Measurements from ENCODE around the gene RDH13.
"Not testable (repeated sequence)": the region's sequence is repeated elsewhere in the genome, so short reads cannot be mapped to it uniquely, and the experiment has no call there.

Gene RDH13

GRCh38 chr19:55063492-55063843 is 520 bp upstream of the RDH13 start:
- H3K4me1 ChIP-seq (ENCODE audit: control insufficient read depth in 1 of 2, insufficient read depth in 2 of 2, low read length in 2 of 2), result peaks cover 0 to 5% of the 10 kb centered on the region in 2 donors
- peak overlapping the region in 1 of 2 donors; percentile 34 for H3K4me3 ChIP-seq (ENCODE audit: low read depth in 1 of 2, low read length in 2 of 2)
- no peaks in the 10 kb centered on the region for H3K9me3 ChIP-seq (ENCODE audit: control insufficient read depth in 1 of 2, low read length in 2 of 2)
- H3K9ac ChIP-seq (ENCODE audit: low read depth in 1 of 2, low read length in 2 of 2), result no peak overlapping the region
- no peaks in the 10 kb centered on the region for H3K27me3 ChIP-seq (ENCODE audit: control insufficient read depth in 1 of 2, insufficient read depth in 2 of 2, low read length in 2 of 2)
- H3K36me3 ChIP-seq (ENCODE audit: control insufficient read depth in 1 of 2, insufficient read depth in 2 of 2, low read length in 2 of 2), result peaks cover 7 to 9% of the 10 kb centered on the region in 2 donors
- H3K27ac ChIP-seq (ENCODE audit: low read depth, low read length), result no peak overlapping the region

DNA sequence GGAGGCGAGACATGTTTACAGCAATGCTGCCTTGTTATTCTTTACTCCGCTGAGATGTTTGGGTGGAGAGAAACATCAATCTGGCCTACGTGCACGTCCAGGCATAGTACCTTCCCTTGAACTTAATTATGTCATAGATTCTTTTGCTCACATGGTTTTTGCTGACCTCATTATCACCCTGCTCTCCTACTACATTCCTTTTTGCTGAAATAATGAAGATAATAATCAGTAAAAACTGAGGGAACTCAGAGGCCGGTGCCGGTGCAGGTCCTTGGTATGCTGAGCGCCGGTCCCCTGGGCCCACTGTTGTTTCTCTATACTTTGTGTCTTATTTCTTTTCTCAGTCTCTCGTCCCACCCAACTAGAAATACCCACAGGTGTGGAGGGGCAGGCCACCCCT is 2.7 kb downstream of the RDH13 start:
- not testable (repeated sequence) for H3K4me3 ChIP-seq (ENCODE audit: low read depth in 1 of 2, low read length in 2 of 2); H3K27ac ChIP-seq (ENCODE audit: low read depth, low read length); H3K9ac ChIP-seq (ENCODE audit: low read depth in 1 of 2, low read length in 2 of 2); H3K27me3 ChIP-seq (ENCODE audit: control insufficient read depth in 1 of 2, insufficient read depth in 2 of 2, low read length in 2 of 2); H3K4me1 ChIP-seq (ENCODE audit: control insufficient read depth in 1 of 2, insufficient read depth in 2 of 2, low read length in 2 of 2); H3K9me3 ChIP-seq (ENCODE audit: control insufficient read depth in 1 of 2, low read length in 2 of 2)
- peaks cover 14 to 34% of the 10 kb centered on the region in 2 donors for H3K36me3 ChIP-seq (ENCODE audit: control insufficient read depth in 1 of 2, insufficient read depth in 2 of 2, low read length in 2 of 2)

DNA sequence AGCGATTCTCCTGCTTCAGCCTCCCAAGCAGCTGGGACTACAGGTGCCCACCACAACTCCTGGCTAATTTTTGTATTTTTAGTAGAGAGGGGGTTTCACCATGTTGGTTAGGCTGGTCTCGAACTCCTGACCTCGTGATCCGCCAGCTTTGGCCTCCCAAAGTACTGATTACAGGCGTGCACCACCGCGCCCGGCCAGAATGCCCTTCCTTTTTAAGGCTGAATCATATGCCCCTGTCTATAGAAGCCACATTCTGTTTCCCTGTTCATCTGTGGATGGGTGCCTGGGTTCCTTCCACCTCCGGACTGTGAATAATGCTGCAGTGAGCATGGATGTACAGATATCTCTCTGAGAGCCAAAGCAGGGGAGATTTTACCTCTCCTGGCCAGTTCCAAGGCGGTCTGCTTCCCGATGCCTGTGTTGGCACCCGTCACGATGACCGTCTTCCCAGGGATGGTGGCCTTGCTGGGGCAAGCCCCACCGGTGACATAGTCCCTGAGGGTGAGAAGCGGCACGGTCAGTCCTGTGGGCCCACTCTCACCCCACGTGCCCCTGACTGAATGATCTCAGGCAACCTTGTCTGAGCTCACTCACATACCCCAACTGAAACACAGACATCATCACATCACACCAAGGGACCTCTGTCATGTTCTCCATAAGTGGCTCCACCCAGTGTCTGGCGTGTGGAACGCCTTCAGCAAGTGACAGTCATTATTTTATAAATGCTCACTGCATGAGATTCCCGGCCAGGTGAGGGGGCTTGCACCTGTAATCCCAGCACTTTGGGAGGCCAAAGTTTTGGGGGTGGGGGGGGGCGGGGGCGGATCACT is 4.0 kb downstream of the RDH13 start:
- H3K4me3 ChIP-seq (ENCODE audit: low read depth in 1 of 2, low read length in 2 of 2), result no peak overlapping the region
- H3K9me3 ChIP-seq (ENCODE audit: control insufficient read depth in 1 of 2, low read length in 2 of 2), result no peaks in the 10 kb centered on the region
- H3K27me3 ChIP-seq (ENCODE audit: control insufficient read depth in 1 of 2, insufficient read depth in 2 of 2, low read length in 2 of 2), result no peaks in the 10 kb centered on the region
- no peak overlapping the region for H3K9ac ChIP-seq (ENCODE audit: low read depth in 1 of 2, low read length in 2 of 2)
- peaks cover 16 to 43% of the 10 kb centered on the region in 2 donors for H3K36me3 ChIP-seq (ENCODE audit: control insufficient read depth in 1 of 2, insufficient read depth in 2 of 2, low read length in 2 of 2)
- H3K4me1 ChIP-seq (ENCODE audit: control insufficient read depth in 1 of 2, insufficient read depth in 2 of 2, low read length in 2 of 2), result peaks cover 0 to 5% of the 10 kb centered on the region in 2 donors
- no peak overlapping the region for H3K27ac ChIP-seq (ENCODE audit: low read depth, low read length)

DNA sequence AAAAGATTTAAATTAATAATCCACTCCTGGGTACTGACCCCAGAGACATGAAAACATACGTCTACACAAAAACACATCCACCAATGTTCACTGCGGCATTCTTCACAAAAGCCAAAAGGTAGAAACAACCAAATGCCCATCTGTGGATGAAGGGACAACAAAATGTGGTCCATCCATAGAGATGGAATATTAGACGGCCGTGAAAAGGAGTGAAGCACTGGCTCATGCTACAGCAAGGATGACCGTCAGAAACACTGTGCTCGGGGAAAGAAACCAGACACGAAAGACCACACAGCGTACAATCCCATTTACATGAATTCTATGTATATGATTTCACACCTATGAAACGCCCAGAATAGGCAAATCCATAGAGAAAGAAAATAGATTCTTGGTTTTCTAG is 6.1 kb downstream of the RDH13 start:
- H3K9me3 ChIP-seq (ENCODE audit: control insufficient read depth in 1 of 2, low read length in 2 of 2), result no peaks in the 10 kb centered on the region
- no peak overlapping the region for H3K4me3 ChIP-seq (ENCODE audit: low read depth in 1 of 2, low read length in 2 of 2)
- no peak overlapping the region for H3K27ac ChIP-seq (ENCODE audit: low read depth, low read length)
- H3K9ac ChIP-seq (ENCODE audit: low read depth in 1 of 2, low read length in 2 of 2), result no peak overlapping the region
- H3K4me1 ChIP-seq (ENCODE audit: control insufficient read depth in 1 of 2, insufficient read depth in 2 of 2, low read length in 2 of 2), result peaks cover 0 to under 1% of the 10 kb centered on the region in 2 donors
- H3K27me3 ChIP-seq (ENCODE audit: control insufficient read depth in 1 of 2, insufficient read depth in 2 of 2, low read length in 2 of 2), result no peaks in the 10 kb centered on the region
- H3K36me3 ChIP-seq (ENCODE audit: control insufficient read depth in 1 of 2, insufficient read depth in 2 of 2, low read length in 2 of 2), result peaks cover 21 to 57% of the 10 kb centered on the region in 2 donors

DNA sequence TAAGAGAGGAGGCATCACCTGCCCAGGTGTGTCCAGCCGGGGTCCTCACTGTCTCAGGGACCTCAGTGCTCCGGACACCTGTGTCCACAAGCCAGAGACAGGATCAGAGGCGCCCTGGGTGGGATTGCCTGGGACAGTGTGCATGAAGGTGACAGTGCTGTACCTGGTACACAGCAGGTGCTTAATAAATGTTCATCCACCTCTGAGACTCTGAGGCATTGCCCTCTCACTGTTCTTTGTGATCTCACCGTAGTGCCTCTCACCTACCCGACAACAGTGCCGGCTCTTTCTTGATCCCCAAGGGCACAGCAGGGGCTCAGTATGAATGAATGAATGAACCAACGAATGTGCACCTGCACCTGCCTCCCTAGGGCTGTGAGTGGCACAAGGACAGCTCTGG is 9.2 kb downstream of the RDH13 start:
- Histone ChIP-seq H3K27ac (ENCODE audit: low read depth, low read length) (no peak overlapping the region), H3K9me3 (ENCODE audit: control insufficient read depth in 1 of 2, low read length in 2 of 2) (no peaks in the 10 kb centered on the region), H3K27me3 (ENCODE audit: control insufficient read depth in 1 of 2, insufficient read depth in 2 of 2, low read length in 2 of 2) (no peaks in the 10 kb centered on the region), H3K4me3 (ENCODE audit: low read depth in 1 of 2, low read length in 2 of 2) (no peak overlapping the region), H3K36me3 (ENCODE audit: control insufficient read depth in 1 of 2, insufficient read depth in 2 of 2, low read length in 2 of 2) (peaks cover 18 to 71% of the 10 kb centered on the region in 2 donors), H3K4me1 (ENCODE audit: control insufficient read depth in 1 of 2, insufficient read depth in 2 of 2, low read length in 2 of 2) (no peaks in the 10 kb centered on the region), H3K9ac (ENCODE audit: low read depth in 1 of 2, low read length in 2 of 2) (no peak overlapping the region)

DNA sequence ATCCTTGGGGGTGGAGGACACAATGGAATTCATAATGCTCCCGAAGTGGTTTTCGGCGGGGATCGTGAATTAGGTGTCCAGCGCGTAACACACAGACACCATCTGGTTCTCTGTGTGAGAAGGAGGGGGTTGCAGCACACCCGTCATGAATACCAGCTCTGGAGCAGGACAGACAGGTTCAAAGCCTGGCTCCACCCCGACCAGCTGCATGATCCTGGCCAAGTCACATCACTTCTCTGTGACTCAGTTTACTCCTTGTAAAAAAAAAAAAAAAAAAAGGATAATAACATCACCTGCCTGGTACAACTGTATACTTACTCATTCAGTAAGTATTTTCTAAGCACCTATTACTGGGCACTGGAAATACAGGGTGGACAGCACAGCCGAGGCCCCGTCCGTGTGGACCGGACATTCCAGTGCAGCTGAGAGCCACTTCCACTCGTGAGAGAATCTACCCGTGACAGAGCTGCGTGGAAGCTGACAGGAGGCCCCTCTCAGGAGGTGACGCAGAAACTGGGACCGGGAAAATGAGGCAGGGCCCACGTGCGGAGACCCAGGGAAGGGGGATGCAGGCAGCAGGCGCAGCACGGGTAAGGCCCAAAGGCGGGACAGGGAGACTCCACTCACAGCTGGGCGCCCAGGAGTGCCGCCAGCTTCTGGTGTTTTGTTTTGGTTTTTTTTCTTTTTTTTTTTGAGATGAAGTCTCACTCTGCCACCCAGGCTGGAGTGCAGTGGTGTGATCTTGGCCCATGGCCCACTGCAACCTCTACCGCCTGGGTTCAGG is 12.0 kb downstream of the RDH13 start:
- Histone ChIP-seq H3K4me1 (ENCODE audit: control insufficient read depth in 1 of 2, insufficient read depth in 2 of 2, low read length in 2 of 2) (no peaks in the 10 kb centered on the region), H3K27me3 (ENCODE audit: control insufficient read depth in 1 of 2, insufficient read depth in 2 of 2, low read length in 2 of 2) (no peaks in the 10 kb centered on the region), H3K36me3 (ENCODE audit: control insufficient read depth in 1 of 2, insufficient read depth in 2 of 2, low read length in 2 of 2) (peaks cover 31 to 75% of the 10 kb centered on the region in 2 donors), H3K27ac (ENCODE audit: low read depth, low read length) (no peak overlapping the region), H3K4me3 (ENCODE audit: low read depth in 1 of 2, low read length in 2 of 2) (no peak overlapping the region), H3K9ac (ENCODE audit: low read depth in 1 of 2, low read length in 2 of 2) (no peak overlapping the region), H3K9me3 (ENCODE audit: control insufficient read depth in 1 of 2, low read length in 2 of 2) (no peaks in the 10 kb centered on the region)

DNA sequence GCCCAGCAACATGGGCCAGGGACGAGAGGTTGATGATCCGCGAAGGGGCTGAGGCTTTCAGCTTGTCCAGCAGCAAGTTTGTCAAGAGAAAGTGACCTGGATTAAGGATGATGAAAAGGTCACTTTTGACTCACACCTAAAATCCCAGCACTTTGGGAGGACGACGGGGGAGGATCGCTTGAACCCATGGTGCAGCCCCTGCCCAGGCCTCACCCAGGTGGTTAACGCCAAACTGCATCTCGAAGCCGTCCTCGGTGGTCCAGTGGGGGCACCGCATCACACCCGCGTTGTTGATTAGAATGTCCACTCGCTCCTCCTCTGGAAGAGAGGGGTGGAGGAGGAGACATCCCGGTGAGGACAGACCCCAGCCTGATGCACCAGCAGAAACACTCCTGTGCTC is 14.5 kb downstream of the RDH13 start:
- Histone ChIP-seq H3K4me1 (ENCODE audit: control insufficient read depth in 1 of 2, insufficient read depth in 2 of 2, low read length in 2 of 2) (no peaks in the 10 kb centered on the region), H3K36me3 (ENCODE audit: control insufficient read depth in 1 of 2, insufficient read depth in 2 of 2, low read length in 2 of 2) (peaks cover 32 to 71% of the 10 kb centered on the region in 2 donors), H3K9me3 (ENCODE audit: control insufficient read depth in 1 of 2, low read length in 2 of 2) (no peaks in the 10 kb centered on the region)

DNA sequence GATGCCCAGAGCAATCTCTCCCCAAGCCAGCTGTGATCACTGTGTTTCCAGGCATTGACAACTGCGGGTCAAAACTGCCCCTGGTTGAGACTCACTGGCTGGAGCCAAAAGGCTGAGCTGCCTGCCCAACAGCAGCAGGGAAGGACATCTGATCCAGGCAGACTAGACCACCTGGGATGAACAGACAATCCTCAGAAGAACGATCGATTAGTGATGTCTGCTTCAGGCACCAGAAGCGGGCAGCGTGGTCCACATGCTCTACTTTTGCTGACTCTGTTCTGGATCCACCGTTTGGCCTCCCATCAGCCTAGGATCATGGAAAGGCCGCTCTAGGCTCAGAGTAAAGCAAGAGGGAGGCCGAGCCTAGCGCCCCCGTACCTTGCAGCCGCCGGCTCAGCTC is 15.0 kb downstream of the RDH13 start:
- Histone ChIP-seq H3K9ac (ENCODE audit: low read depth in 1 of 2, low read length in 2 of 2) (no peak overlapping the region), H3K4me1 (ENCODE audit: control insufficient read depth in 1 of 2, insufficient read depth in 2 of 2, low read length in 2 of 2) (no peaks in the 10 kb centered on the region), H3K36me3 (ENCODE audit: control insufficient read depth in 1 of 2, insufficient read depth in 2 of 2, low read length in 2 of 2) (peaks cover 32 to 72% of the 10 kb centered on the region in 2 donors)

More for the DNA sequence above, 14.5 kb downstream of the RDH13 start:
- no peak overlapping the region for H3K9ac ChIP-seq (ENCODE audit: low read depth in 1 of 2, low read length in 2 of 2)
- no peak overlapping the region for H3K27ac ChIP-seq (ENCODE audit: low read depth, low read length)
- no peak overlapping the region for H3K4me3 ChIP-seq (ENCODE audit: low read depth in 1 of 2, low read length in 2 of 2)
- H3K27me3 ChIP-seq (ENCODE audit: control insufficient read depth in 1 of 2, insufficient read depth in 2 of 2, low read length in 2 of 2), result no peaks in the 10 kb centered on the region

DNA sequence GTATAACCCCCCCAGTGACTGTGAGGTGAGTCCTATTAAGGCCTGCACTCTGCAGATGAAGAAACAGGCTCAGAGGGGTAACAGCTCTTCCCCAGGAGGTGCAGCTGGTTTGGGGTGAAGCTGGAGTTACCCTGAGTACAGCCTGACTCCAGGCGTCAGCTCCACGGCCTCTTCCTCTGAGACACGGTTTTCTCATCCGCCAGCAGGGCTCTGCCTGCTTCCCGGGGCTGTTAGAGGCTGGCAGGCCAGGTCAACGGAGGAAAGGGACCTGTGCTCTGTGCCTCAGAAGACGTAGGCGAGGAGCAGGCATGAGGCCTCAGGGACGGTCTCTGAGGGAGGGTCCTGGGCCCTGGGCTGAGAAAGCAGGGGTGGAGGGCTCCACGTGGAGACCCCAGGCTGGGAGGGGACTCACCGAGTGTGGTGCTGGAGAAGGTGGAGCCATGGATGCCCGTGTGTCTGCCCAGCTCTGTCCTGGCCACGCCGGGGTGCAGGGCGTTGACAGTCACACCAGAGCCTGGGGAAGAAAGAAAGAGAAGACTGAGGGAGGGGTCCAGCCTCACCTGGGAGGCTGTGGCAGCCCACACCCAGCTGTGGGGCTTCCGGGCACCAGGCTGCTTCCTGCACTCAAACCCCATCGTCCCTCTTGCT is 15.8 kb downstream of the RDH13 start:
- Histone ChIP-seq H3K9ac (ENCODE audit: low read depth in 1 of 2, low read length in 2 of 2) (no peak overlapping the region), H3K36me3 (ENCODE audit: control insufficient read depth in 1 of 2, insufficient read depth in 2 of 2, low read length in 2 of 2) (peaks cover 37 to 78% of the 10 kb centered on the region in 2 donors), H3K27ac (ENCODE audit: low read depth, low read length) (no peak overlapping the region), H3K4me1 (ENCODE audit: control insufficient read depth in 1 of 2, insufficient read depth in 2 of 2, low read length in 2 of 2) (no peaks in the 10 kb centered on the region), H3K27me3 (ENCODE audit: control insufficient read depth in 1 of 2, insufficient read depth in 2 of 2, low read length in 2 of 2) (no peaks in the 10 kb centered on the region), H3K4me3 (ENCODE audit: low read depth in 1 of 2, low read length in 2 of 2) (no peak overlapping the region), H3K9me3 (ENCODE audit: control insufficient read depth in 1 of 2, low read length in 2 of 2) (no peaks in the 10 kb centered on the region)

More for the DNA sequence above, 15.0 kb downstream of the RDH13 start:
- no peaks in the 10 kb centered on the region for H3K9me3 ChIP-seq (ENCODE audit: control insufficient read depth in 1 of 2, low read length in 2 of 2)
- H3K4me3 ChIP-seq (ENCODE audit: low read depth in 1 of 2, low read length in 2 of 2), result no peak overlapping the region
- H3K27me3 ChIP-seq (ENCODE audit: control insufficient read depth in 1 of 2, insufficient read depth in 2 of 2, low read length in 2 of 2), result no peaks in the 10 kb centered on the region
- no peak overlapping the region for H3K27ac ChIP-seq (ENCODE audit: low read depth, low read length)
